HG03060 (cell line): ENCODE data around the gene NPB.

Experiments used
- ATAC-seq: cut with Tn5 transposase; IDR thresholded peaks from one replicate; pipeline ENCODE4 v1.9.1; 2021; ENCODE audit warnings: low read depth, moderate number of reproducible peaks; ENCODE audit not compliant: unreplicated experiment

The NPB gene

DNA sequence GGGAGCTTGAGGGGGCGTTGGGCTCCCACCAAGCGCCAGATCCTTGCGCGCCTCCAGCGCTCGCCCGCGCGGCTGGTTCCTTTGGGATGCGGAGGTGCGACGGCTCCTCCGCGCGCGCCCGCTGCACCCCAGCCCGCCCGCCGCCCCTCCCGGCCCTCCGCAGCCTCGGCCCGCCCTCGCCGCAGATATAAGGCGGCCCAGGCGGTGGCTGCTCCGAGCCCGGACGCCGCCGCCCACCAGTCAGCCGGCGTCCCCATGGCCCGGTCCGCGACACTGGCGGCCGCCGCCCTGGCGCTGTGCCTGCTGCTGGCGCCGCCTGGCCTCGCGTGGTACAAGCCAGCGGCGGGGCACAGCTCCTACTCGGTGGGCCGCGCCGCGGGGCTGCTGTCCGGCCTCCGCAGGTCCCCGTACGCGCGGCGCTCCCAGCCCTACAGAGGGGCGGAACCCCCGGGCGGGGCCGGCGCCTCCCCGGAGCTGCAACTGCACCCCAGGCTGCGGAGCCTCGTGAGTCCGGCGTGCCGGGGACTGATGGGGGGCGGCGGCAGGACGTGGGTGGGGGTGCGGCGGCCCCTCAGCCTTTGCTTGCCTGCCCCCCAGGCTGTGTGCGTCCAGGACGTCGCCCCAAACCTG lies at the start of gene NPB:
Gene NPB (plus strand): TSS at position 216 of the 630 bp plus-strand sequence. CDS start 40 bp downstream, at position 256.
- ATAC-seq: no peak

DNA sequence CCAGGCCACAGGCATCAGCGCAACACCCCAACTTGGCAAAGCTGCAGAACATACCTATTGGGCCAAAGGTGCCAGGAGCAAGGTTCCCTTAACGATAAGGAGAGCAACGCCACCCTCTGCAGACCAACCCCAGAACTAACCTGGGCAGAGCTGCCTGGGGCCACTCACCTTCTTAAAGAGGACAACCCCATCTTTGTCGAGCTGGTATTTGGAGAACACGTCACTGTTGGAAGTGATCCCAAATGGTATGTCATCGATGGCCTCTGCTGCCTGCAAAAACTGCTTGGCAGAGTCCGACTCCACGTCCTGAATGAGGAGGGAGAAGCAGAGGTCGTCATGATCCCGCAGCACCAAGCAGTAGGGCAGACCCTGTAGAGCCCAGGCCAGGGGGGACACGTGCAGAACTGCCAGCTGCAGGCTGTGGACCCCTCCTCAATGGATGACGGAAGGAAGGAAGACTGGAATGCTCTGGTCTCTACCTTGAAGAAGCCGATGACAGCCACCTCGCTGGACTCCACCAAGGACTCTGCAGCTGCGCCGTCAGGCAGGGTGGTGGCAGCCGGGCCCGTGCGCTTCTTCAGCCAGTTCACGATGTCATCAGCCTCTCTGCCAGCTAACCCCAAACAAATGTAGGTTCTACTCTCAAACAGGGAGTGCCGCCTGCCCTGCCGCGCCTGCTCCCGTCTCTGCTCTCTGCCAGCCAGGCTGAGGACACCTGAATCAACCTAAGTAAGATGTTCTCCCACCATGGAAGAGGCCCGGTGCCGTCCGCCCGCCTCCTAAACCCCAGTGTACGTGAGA lies 46.9 kb upstream of the NPB start:
- ATAC-seq: no peak

DNA sequence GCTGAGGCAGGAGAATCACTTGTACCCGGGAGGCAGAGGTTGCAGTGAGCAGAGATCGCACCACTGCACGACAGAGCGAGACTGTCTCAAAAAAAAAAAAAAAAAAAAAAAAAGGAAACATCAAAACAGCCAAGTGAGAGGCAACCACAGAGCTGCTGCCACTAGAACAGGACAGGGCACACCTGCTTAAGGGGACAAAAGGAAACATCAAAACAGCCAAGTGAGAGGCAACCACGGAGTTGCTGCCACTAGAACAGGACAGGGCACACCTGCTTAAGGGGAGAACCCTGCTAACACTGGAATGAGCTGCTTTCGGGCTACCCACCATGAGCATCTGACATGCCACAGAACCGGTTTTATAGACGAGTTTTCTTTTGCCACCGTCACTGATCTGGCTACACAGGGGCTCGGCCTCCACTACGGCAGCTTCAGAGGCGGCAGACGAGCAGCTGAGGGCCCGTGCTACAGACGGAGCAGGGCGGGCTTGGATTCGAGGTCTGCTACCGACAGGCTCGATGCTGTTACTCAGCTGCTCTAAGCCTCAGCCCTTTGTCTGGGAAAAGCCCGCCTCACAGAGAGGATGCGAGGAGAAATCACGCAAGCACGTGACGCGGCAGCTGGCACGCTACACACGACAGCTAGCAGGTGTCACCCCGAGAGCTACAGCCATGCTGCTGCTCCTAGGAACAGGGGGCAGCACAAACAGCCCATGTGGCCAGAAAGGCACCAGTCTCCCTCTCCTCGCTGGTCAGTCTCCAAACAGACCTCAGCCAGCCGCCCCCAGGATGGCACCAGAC lies 43.7 kb upstream of the NPB start:
- ATAC-seq: no peak

DNA sequence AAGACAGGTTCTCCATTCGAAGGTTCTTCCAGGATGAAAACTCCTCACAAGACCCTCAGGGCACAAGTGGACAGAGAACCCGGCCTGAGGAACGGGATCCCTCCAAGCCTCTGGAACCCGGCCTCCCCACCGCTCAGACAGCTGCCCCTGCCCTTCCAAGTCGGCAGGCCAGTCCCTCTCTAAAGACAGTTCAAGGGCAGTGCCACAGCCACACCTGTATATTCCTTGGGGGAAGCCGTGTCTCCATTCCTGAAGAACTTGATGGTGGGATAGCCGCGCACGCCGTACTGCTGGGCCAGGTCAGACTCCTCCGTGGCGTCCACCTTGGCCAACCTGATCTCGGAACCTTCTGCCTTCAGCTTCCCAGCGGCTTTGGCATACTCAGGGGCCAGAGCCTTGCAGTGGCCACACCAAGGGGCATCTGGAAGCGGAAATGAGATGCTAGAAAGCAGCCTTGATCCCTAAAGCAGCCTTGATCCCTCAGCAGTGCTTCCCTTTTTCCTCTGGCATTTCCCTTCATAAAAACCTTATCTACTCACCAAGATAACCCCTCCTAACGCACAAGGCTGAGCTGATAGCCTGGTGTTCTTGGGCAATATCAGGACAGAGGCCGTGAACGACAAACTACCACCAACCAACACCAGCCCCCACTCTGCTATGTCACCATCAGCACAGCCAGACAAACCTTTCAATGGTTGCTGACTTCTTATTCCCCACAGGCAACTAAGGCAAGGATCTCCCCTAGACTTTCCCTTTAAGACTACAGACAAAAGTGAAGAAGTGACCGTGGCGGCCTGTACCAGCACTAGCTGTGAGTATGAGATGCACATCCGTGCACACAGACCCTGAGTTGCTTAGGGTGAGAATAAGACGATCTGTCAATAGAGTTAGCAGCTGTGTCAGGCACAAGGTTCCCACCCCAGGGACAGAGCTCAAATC lies 42.8 kb upstream of the NPB start:
- ATAC-seq: no peak

DNA sequence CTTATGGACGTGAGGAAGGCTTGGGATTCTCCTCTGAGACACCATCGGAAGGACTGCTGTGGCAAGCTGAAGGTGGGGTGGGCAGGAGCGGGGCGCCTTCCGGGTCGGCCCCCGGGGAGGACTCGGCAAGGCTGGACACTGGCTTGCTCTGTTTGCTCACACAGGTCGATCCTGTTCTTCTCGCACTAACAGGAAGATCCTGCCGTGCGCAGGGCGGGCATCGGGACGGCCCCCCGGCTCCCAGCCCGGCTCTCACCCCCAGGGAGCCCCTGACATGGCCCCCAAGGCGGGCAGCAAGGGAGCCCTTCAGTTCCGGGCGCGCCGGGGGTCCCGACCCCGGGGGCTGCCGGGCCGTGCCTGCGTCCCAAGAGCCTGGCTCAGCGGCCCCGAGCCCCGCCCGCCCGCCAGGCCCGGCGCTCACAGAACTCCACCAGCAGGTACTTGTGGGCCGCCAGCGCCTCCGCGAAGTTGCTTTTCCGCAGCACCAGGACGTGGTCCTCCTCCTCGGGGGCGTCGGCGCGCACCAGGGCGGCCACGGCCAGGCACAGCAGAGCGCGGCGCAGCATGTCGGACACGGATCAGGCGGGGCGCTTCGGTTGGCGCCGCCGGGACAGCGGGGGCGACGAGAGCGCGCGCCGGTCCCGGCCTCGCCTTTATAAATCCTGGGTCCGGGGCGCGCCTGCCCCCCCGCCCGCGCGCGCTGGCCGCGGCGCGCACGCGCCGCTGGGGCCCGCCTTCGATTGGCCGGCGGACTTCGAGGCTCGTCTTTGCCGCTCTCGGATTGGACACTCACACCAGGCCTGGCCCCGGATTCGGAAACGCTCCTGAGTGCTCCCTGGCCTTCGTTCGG lies 41.9 kb upstream of the NPB start, which contains the start of gene P4HB:
Gene P4HB (minus strand): TSS at position 630 of the 850 bp plus-strand sequence. CDS start 64 bp downstream, at position 566.
- ATAC-seq: peak; percentile 14

DNA sequence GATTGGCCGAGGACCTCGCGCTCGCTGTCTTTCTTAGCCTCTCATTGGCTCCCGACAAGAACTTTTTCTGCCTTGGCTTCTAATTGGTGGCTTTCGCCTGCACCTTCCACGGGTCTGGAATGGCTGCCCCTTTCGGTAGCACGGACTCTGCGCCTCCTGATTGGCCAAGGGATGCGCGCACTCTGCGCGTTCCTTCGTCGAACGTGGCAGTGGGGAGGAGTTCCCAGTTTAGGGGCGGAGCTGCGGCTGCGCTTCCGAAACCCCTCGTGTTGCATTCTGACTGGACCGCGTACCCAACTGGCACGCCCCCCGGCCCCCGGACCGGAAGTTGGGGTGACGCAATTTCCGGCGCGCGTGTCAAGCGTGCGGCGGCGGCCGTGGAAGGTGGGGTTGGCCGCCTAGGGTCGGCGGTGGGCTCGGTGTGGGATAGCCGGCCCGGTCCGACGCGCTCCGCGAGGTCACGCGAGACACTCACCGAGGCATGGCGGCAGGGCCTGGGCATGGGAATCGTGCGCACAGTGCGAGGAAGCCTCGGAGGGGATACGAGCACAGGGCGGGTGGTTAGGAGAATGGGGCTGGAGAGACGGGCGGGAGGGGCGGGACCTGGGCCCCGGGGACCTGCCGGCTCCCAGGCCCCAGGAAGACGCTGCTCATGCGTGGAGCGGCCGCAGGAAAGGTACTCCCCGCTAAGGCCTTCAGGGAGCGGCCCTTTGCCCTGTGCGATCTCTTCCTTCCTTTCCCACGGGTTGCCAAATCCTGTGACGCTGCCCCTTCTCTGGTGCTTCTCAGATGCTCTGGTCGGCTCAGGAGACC lies 41.1 kb upstream of the NPB start:
- ATAC-seq: peak; percentile 74

DNA sequence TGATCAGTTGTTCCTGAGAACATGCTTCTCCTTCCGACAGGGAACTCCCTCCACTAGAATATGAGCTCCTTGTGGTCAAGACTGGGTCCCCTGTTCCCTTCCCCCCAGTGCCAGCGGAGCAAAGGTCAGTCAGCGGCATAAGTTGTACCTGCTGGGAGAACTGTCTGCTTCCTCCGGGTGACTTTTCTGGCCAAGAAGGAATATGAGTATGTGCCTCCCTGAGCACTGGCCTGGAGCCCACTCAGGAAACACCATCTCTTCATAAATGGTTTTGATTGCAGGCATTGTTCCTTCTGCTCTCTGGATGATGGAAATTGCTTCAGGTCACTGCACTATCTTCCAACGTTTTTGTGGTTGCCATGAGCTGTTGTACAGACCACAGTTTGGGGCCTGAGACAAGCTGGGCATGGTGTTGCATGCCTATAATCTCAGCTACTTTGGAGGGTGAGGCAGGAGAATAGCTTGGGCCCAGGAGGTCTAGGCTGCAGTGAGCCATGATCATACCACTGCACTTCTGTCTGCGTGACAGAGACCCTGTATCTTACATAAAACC lies 38.8 kb upstream of the NPB start:
- ATAC-seq: no peak

DNA sequence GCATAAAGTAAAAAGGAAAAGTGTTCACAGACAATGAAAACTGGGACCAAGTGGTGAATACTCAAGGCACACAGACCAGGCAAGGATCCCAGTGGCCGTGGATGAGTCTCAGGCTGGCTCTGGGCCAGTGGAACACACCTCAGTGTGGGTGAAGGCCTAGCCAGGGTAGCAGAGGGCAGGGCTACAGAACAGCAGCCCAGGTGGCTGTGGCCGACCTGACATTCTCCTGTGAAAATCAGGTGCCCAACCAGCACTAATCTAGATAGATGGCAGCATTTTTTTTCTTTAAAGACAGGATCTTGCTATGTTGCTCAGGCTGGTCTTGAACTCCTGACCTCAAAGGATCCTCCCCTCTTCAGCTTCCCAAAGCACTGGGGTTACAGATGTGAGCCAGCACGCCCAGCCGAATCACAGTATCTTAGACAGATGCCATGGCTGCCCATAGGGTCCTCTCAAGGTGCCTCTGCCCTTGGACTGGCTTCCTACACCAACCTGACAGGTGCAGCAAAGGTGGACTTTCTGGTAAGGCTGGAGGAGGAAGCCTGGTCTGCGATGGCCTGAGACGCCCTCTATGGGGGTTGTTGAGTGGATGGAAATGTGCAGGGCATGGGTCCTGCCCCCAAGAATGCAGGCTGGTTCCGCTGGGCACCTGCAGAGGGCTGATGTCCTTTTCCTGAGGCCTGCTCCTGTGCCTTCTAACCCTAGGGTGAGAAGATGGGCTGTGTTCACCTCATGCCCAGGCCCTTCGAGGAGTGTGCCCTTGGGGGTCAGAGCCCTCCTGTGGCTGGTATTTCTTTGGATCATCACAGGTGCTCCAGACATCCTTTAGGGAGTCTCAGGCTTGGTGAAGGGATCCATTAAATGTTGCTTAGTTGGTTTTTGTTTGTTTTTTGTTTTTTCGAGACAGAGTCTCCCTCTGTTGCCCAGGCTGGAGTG lies 37.9 kb upstream of the NPB start:
- no peak for ATAC-seq

DNA sequence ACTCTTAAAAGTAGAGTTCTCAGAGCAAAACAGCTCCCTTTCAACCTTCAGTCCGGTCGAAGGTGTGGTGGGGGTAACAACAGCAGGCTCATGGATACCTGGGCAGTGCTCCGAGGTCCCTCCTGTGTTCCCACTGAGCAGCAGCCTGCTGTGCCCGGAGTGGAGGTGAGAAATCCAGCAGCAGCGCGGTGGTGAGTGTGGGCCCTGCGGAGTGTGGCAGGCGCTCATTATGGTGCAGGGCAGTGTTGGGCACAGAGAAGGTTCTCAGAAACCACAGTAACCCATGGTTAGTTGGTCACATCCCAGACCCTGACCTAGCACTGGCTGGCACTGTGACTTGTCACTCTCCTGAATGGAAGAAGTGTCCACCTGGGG lies 36.7 kb upstream of the NPB start:
- no peak for ATAC-seq

DNA sequence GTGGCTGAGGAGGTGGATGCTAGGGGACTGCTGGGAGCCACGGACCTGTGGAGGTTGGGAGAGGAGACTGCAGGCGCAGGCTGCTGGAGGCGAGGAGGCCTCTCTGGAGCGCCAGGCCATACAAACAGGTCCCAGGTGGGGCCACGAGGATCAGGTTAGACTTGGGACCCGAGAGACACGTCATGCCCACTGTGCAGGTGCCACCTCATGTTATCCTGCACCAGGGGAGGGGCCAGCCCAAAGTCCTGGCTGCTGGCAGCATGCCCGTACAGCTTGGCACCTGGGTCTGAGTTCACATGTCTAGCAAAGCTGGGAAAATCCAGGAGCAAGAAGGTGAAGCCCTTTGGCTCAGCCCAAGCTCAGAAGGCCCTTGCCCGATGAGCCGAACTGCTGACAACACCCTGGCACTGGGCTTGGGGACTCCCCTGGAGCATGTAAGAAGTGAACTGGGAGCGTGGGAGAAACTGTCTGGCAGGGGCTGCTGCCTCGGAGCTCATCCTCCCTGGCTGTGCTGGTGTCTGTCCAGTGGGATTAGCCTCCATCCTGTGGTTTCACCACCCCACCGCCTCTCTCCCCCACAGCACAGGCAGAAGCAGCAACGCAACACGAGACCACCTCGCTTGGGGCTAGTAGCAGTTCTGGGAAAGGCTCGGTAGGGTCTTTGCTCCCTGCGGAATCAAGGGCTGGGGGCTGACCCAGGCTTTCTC lies 36.2 kb upstream of the NPB start:
- no peak for ATAC-seq

DNA sequence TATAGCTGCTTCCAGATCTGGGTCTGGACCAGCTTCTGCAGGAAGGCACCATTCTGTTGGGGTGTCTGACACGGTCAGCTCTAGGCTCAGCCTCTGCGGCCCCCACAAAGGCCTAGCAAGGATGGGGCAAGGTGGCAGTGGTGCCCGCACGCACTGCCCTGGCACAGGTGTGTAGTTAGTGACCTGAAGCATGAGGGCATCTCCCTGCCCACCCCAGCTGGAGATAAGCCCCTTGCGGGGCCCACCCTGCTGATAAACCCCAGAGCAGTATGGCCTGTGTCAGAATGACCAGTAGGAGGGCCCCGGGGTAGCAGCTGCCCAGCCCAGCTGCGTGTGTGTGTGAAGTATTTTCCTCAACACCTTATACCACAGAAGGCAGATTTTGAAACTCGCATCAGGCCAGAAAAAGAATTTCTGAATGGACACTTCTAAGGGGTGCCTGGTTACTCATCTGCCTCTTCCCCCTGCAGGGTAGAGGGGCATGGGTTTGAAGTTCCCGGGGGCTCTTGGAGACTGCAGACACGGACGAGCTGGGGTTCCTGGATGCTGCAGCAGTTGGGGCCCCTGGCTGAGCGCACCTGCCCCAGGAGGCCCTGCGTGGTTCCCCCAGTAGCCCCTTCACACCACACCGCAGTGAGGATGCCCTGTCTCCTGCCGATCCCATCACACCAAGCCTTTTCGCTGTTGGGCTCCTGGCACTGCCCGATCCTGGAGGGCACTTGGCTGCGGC lies 35.4 kb upstream of the NPB start:
- ATAC-seq: no peak

DNA sequence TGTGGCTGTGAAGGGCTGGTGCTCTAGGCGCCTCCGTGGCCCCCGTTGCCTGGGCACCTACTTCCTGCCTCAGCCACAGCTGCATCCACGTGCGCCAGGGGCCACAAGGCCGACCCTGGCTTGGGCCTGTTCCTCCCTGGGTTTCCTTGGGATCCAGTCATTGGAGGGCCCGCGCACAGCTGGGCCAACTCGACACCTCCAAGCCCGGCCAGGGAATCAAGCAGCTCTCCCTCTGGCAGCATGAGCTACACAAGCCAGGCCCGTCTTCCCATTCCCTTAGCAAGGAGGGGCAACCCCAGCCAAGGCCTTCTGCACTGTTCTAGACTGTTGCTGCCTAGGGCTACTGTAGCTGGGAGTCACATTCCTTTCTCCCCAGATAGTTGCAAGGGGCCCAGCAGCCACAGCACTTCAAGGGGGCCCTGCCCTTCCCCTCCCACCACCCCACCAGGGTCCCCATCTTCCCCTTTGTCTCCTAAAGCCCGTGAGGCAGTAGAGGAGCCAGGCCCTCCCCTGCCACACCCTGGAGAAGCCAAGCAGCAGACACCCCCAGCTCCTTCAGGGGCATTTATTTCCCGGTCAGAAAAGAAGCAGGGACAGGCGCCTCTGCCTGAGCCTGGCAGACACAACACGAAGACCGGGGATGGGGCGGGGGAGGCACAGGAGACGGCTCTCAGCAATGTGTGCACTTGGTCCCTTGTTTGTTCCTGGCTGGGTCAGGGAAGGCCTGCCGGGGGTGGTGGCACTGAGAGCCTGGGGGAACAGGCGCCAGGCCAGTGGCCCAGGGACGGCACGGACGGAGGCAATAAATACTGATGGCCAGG lies 34.7 kb upstream of the NPB start:
- ATAC-seq: no peak

DNA sequence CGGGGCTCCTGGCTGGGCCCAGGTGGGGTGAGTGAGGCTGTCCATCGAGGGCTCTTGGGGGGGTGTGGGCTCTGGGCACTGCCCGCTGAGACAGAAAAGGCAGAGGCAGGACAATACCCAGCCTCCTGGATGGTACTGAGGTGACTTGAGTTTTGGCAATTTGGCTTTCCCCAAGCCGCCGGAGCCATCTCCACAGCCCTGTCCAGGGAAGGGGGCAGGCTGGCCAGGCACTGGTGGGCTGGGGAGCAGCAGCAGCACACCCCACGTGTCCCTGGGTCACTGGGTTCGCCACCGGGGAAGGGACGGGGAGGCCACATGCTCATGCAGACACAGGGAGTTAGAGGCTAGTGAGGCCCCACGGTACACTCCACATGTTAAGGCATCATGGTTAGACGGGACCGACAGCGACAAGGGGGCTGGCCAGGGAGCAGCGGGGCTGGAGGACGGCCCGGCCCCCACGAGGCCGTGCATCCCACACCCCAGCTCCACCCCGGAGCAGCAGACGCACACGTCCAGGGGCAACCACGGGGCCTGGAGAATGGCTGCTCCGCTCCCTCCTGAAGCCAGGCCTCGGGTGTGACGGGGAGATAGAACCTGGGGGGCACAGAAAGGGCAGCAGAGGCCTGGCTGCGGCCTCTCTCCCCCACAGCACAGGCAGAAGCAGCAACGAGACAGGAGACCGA lies 33.9 kb upstream of the NPB start:
- no peak for ATAC-seq

DNA sequence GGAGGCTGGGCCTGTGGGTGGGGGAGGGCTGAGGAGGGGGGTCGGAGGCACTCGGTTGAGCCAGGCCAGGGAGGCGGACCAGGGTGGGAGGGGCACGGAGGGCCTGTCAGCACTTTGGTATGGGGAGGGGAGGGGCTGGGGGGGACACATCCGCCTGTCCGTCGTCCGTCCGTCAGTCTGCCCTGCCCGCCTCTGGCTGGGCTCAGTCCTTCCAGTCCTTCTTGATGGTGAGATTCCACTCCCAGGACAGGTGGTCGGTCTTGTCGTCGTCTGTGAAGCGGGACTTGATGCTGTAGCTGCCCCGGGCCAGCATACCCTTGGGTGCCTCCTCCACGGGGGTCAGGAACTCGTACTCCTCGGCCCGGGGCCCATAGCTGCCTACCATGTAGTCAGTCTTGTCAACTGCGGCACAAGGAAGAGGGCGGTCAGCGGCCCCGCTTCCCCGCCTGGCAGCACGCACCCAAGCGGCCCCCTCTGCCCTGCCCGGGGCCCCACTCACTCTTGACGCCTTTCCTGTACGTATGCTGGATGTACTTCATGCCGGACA lies 33.3 kb upstream of the NPB start:
- ATAC-seq: no peak
